ENCODE measurements around the gene AKAP10.
"Not testable (repeated sequence)": the region's sequence is repeated elsewhere in the genome, so short reads cannot be mapped to it uniquely, and the experiment has no call there.

AKAP10 gene

GRCh38 chr17:19860647-19861177 is 116.9 kb downstream of the AKAP10 start:
- not testable (repeated sequence) for FAIRE-seq

DNA sequence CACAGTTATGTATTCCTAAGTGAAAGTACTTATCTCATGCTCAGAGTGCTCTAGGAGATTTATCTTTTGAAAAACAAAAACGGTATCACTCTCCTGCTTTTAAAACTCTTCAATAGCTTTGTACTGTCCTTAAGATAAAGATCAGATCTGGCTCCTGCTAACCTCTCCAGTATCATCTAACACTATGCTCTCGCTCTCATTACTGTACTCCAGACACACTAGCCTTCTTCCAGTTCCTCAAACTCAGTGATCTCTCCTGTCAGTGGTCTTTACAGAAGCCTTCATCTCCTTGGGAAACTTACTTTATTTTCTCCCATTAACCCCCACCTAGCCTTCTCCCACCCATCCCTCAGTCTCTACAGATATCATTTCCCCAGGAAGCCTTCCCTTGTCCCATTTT is 120.0 kb downstream of the AKAP10 start:
- FAIRE-seq, result no peak
